SKM-1 (cell line): ENCODE results near the gene FLOT2.
"Not testable (repeated sequence)": the region's sequence is repeated elsewhere in the genome, so short reads cannot be mapped to it uniquely, and the experiment has no call there.

Source experiments
- DNase-seq: peaks from one replicate; lab custom pipeline; 2025; ENCODE audit not compliant: unreplicated experiment; lab: John Stamatoyannopoulos, UW

FLOT2 gene

GRCh38 chr17:28896884-28897768 is at the start of gene FLOT2:
Gene FLOT2, minus strand, starts transcription at chr17:28897733. Its CDS starts 159 bp downstream, at chr17:28897574.
- DNase-seq, result peak; percentile 57

- no peak for DNase-seq
These were observed 48.7 kb upstream of the FLOT2 start for GRCh38 chr17:28946239-28946638.

GRCh38 chr17:28944862-28945741 is 47.6 kb upstream of the FLOT2 start:
- no peak for DNase-seq

- no peak for DNase-seq
These were observed 46.8 kb upstream of the FLOT2 start for GRCh38 chr17:28944343-28944742.

GRCh38 chr17:28942925-28943324 is 45.4 kb upstream of the FLOT2 start:
- no peak for DNase-seq

- no peak for DNase-seq
These were observed 43.7 kb upstream of the FLOT2 start for GRCh38 chr17:28941251-28941650.

GRCh38 chr17:28940675-28941074 is 43.1 kb upstream of the FLOT2 start:
- DNase-seq, result no peak

- no peak for DNase-seq
These were observed 42.6 kb upstream of the FLOT2 start for GRCh38 chr17:28940142-28940541.

- DNase-seq, result no peak
These were observed 41.0 kb upstream of the FLOT2 start for GRCh38 chr17:28938552-28938951.

- DNase-seq, result peak; percentile 57
These were observed 39.7 kb upstream of the FLOT2 start for GRCh38 chr17:28937044-28937729.

- DNase-seq, result no peak
These were observed 38.4 kb upstream of the FLOT2 start for GRCh38 chr17:28935744-28936460.

GRCh38 chr17:28934508-28934907 is 37.0 kb upstream of the FLOT2 start:
- not testable (repeated sequence) for DNase-seq

- DNase-seq, result no peak
These were observed 32.3 kb upstream of the FLOT2 start for GRCh38 chr17:28929787-28930186.

- no peak for DNase-seq
These were observed 30.5 kb upstream of the FLOT2 start for GRCh38 chr17:28928061-28928460.

- DNase-seq, result no peak
These were observed 29.3 kb upstream of the FLOT2 start for GRCh38 chr17:28926786-28927185.

- DNase-seq, result no peak
These were observed 28.8 kb upstream of the FLOT2 start for GRCh38 chr17:28926366-28926765.

- DNase-seq, result peak; percentile 75
These were observed 28.4 kb upstream of the FLOT2 start for GRCh38 chr17:28925912-28926365.

GRCh38 chr17:28920201-28920600 is 22.7 kb upstream of the FLOT2 start:
- DNase-seq, result no peak

GRCh38 chr17:28918295-28918694 is 20.8 kb upstream of the FLOT2 start:
- no peak for DNase-seq

- no peak for DNase-seq
These were observed 19.9 kb upstream of the FLOT2 start for GRCh38 chr17:28917465-28917864.

GRCh38 chr17:28917029-28917428 is 19.5 kb upstream of the FLOT2 start:
- DNase-seq, result no peak
